ENCODE measurements around the gene ATG7.

ATG7 gene

DNA sequence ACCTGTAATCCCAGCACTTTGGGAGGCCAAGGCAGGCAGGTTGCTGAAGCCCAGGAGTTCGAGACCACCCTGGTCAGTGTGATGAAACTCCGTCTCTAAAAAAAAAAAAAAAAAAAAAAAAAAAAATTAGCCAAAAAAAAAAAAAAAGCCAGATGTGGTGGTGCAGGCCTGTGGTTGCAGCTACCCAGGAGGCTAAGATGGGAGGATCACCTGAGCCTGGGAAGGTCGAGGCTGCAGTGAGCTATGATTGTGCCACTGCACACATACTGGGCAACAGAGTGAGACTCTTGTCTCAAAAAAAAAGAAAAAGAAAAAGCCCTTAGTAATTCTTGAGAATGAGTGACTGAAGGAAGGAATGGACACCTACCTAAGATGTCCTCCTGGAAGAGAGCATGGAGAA, 266.4 kb downstream of the ATG7 start:
- TF ChIP-seq, protein P1, sequence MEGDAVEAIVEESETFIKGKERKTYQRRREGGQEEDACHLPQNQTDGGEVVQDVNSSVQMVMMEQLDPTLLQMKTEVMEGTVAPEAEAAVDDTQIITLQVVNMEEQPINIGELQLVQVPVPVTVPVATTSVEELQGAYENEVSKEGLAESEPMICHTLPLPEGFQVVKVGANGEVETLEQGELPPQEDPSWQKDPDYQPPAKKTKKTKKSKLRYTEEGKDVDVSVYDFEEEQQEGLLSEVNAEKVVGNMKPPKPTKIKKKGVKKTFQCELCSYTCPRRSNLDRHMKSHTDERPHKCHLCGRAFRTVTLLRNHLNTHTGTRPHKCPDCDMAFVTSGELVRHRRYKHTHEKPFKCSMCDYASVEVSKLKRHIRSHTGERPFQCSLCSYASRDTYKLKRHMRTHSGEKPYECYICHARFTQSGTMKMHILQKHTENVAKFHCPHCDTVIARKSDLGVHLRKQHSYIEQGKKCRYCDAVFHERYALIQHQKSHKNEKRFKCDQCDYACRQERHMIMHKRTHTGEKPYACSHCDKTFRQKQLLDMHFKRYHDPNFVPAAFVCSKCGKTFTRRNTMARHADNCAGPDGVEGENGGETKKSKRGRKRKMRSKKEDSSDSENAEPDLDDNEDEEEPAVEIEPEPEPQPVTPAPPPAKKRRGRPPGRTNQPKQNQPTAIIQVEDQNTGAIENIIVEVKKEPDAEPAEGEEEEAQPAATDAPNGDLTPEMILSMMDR (IDR thresholded peaks at IDR 0.05): no peak

DNA sequence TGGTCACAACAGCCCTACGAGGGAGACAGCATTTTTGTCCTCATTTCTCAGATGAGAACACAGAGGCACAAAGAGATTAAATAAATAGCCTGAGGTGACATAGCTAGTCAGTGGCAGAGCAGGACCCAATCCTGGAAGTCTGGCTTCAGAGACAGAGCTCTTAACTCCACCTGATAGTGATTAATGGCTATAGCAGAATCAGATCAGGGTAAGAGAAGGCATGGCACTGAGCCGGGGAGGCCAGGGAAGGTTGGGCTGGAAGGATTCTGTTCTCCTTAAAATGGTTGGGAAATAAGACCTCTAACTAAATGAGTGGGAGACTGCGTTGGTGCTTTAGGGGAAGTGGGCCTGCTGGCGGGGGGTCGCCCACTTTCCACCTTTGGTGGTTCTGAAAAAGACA, 267.0 kb downstream of the ATG7 start:
- TF ChIP-seq, protein P1 (IDR thresholded peaks at IDR 0.05): no peak

DNA sequence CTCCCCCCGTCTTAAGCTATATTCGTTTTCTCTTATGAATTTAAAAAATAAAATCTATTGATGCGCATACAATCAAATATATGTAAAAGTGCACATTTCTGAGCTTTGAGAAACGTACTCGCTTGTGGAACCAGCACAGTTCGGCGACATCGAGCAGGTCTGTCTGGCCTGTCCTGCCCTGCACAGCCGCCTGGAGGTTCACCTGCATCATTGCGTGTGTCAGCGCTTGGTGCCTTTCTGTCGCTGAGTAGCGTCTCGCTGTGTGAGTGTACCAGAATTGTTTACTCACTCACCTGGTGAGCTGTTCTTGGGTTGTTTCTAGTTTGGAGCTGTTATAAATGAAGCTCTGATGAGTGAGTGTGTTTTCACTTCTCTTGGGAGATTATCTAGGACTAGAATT, 267.5 kb downstream of the ATG7 start:
- TF ChIP-seq, protein P1 (IDR thresholded peaks at IDR 0.05): peak; percentile 83

DNA sequence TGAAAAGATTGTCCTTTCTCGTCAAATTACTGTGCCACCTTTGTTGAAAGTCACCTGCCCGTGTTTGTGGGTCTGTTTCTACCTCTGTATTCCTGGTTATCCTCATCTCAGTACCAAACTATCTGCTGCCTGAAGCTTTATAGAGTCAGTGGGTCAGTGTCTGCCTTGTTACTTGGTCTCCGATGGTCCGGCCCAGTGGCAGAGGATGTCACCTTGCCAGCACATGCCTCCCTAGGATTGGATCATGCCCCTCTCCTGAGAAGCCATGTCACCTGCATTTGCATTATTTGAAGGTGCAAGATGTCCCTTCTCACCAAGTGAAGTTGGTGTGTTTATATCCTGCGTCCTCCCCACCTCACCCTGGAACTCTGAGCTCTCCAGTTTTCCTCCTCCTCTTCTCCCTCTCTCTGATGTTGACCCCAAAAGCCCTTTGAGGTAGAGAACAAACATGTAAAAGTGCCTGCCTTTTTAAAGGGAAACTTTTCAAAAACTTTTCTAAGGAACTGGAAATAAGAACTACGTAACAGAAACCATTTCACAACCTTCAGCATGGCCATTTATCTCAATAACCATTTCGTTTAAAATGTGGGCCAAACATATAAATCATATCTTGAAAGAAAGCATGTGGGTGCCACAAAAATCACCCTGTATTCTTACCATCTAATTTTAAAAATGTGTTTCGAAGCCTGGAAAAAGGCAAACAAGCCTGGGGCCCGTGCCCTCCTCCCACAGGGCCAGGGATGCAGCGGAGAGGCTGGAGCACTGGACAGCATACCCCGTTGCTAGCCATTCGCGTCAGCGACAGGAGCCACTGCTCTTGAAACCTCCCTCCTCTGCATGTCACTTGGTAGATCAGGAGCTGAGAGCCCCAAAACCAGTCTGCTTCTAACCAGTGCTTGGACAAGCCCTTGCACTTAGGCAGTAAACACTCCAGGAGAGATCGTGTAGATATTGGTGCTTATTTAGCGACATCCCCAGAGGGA, 269.4 kb downstream of the ATG7 start:
- TF ChIP-seq, protein P1 (IDR thresholded peaks at IDR 0.05): no peak

DNA sequence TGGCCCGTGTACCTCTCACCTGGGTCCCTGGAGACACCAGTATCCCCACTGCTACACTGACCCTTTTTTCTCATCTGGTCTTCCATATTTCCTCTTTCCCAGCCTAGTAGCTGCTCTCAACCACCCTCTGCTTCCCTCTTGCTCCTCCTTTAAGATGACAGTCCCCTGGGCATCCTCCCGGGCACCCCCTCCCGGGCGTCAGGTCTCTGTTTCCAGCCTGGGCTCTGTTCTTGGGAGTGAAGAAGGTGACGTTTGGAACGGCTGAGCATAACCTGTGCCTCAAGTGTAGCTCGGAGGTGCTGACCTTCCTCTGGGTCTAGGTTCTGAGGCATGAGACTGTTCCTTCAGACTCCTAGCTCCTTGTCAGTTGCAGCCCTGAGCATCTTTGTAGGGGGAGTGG, 270.4 kb downstream of the ATG7 start:
- TF ChIP-seq, protein P1 (IDR thresholded peaks at IDR 0.05): no peak

DNA sequence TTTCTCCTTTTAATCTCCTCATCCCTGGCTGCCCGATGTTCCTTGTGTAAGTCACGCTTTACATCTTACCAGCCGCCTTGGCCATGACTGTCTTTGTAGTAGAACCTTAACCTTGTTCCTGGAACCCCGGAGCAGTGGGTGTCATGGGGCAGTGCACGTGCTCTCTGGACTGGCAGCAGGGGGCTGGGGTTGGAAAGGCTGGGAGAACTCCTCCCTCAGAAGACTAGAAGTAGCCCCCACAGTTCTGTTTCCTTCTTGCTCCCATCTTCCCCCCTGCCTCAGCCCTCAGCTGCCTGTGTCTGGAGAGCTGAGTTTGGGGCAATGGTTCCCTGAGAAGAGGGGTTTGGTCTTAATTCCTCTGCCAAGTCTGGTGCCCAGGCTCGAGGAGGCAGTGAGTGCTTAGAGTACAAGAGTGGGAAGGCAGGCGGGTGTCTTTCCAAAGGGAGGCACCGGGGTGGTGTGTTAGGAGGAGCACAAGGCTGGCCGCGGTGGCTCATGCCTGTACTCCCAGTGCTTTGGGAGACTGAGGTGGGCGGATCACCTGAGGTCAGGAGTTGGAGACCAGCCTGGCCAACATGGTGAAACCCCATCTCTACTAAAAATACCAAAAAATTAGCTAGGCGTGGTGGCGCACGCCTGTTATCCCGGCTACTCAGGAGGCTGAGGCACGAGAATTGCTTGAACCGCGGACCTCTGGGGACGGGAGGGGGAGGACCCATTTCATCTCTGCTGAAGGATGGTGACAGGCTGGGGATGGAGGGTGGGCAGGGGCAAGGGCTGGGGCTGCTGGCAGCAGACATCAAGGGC, 271.1 kb downstream of the ATG7 start:
- TF ChIP-seq, protein P1 (IDR thresholded peaks at IDR 0.05): no peak

DNA sequence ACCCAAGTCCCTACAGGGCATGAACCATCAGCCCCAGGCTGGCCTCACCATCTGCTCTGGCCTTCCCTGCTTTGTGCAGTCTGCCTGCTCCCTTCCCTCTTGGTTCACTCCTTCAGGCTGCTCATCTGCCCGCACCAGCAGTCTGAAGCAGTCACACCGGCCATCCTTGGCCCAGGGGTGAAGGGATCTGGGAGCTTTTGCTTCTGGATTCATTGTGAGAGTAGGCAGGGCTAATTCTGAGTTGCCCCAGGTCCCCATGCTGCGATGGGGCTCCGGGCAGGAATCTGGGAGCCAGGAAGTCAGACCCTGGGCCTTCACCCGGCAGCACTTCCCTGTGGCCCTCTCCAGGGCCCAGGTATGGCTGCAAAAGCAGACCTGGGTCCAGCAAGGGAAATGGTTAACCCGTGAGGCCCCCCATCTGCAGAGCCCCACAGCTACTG, 271.8 kb downstream of the ATG7 start:
- TF ChIP-seq, protein P1 (IDR thresholded peaks at IDR 0.05): no peak
